ENCODE results near the gene ZNF593OS.

DNA sequence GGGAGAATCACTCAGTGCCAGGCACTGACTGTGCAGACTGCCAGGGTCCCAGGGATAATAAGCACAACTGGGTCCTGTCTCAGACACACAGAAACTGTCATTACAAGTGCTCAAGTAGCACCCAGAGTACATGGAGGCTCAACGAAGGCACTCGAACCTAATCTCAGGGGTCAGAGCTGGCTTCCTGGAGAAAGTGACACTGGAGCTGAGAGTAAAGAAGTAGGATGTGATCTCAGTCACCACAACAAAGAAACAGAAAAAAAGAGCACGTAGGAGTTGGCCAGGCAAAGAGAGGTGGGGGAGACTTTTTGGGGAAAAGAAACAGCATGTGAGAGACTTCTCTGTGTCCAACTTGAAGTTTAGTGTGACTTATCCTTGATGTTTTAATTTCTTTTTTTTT is 20.1 kb upstream of the ZNF593OS start:
- TF ChIP-seq EZH2 (IDR thresholded peaks at IDR 0.05; ENCODE audit: borderline replicate concordance, low read depth, low read length, severe bottlenecking) = no peak
- TF ChIP-seq, protein P1, sequence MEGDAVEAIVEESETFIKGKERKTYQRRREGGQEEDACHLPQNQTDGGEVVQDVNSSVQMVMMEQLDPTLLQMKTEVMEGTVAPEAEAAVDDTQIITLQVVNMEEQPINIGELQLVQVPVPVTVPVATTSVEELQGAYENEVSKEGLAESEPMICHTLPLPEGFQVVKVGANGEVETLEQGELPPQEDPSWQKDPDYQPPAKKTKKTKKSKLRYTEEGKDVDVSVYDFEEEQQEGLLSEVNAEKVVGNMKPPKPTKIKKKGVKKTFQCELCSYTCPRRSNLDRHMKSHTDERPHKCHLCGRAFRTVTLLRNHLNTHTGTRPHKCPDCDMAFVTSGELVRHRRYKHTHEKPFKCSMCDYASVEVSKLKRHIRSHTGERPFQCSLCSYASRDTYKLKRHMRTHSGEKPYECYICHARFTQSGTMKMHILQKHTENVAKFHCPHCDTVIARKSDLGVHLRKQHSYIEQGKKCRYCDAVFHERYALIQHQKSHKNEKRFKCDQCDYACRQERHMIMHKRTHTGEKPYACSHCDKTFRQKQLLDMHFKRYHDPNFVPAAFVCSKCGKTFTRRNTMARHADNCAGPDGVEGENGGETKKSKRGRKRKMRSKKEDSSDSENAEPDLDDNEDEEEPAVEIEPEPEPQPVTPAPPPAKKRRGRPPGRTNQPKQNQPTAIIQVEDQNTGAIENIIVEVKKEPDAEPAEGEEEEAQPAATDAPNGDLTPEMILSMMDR (IDR thresholded peaks at IDR 0.05; ENCODE audit: borderline replicate concordance, extremely low read depth, low read length, poor library complexity, severe bottlenecking) = no peak

All from DND-41 (cell line).